Psoas muscle (tissue), 8 donors: ENCODE data around the gene SNRPA1. TPM values are rescaled to one million over a fixed set of nuclear protein-coding genes. Genes with fewer than 3 reads are reported as not detected.
A peak's percentile ranks its signal among the peaks of the same experiment; 100 is the strongest.

Source experiments
- ATAC-seq, 4 donors: fragments of 200-7000 bp; cut with Tn5 transposase; one replicate each; pipeline ENCODE4 v1.9.1; 2020; ENCODE audit warnings: moderate library complexity in 3 of 4, mild to moderate bottlenecking in 2 of 4
- DNase-seq, 2 donors: peaks; one replicate each; pipeline ENCODE4 v3.0.0-alpha.2; 2020
- H3K27ac ChIP-seq: fragments of 200-600 bp; one replicate; pipeline ENCODE4 v1.8.0; 2022
- H3K27me3 ChIP-seq, 3 donors: fragments of 200-600 bp in 1 of 3; one replicate each; pipeline versions ENCODE4 v1.6.1 to v1.8.0; 2013 to 2022; ENCODE audit warnings: low read length in 2 of 3, mild to moderate bottlenecking in 2 of 3, moderate library complexity in 1 of 3; ENCODE audit not compliant: insufficient read depth in 3 of 3
- H3K36me3 ChIP-seq, 2 donors: fragments of 200-600 bp in 1 of 2; one replicate each; pipeline versions ENCODE4 v1.6.1 to v1.8.0; 2013 to 2022; ENCODE audit warnings: low read depth in 1 of 2, mild to moderate bottlenecking in 1 of 2, moderate library complexity in 1 of 2; ENCODE audit not compliant: insufficient read depth in 1 of 2
- H3K4me1 ChIP-seq: fragments of 200-600 bp; one replicate; pipeline ENCODE4 v1.8.0; 2022
- H3K4me3 ChIP-seq: fragments of 200-600 bp; one replicate; pipeline ENCODE4 v1.8.0; 2022; ENCODE audit warnings: mild to moderate bottlenecking
- H3K9me3 ChIP-seq: fragments of 200-600 bp; one replicate; pipeline ENCODE4 v1.8.0; 2022
- WGBS, 3 donors: extraction: QIAGEN DNeasy Blood & Tissue Kit; methylation state at CpG; one replicate each; pipeline versions ENCODE4 v1.1.6 to v1.1.7; 2013; 5-methylcytosine and 5-hydroxymethylcytosine counted together
- intact Hi-C, 2 donors: fragments of 100-400 bp; cut with DNase I; formaldehyde crosslinking; loops; one replicate each; pipeline versions ENCODE4 v1.11.0 to v1.14.2; 2022
- polyA plus RNA-seq, 3 donors: library from polyadenylated mRNA; stranded (reverse); fragments of 200-250 nt; gene quantifications; one replicate each; pipeline ENCODE4 v1.2.3, GENCODE V29; 2013
- total RNA-seq, 4 donors: library from RNA; stranded (reverse); fragmentation: NEBNext Ultra II Directional in 2 of 4; extraction: Animal tissue kit (Norgen Biotek cat#: 25700) in 2 of 4; gene quantifications; one replicate each; pipeline versions ENCODE4 v1.2.1 to v1.2.4, GENCODE V29; 2021 to 2023
- TF ChIP-seq, protein P1 (sequence below): fragments of 200-600 bp; IDR thresholded peaks from one replicate; pipeline ENCODE4 v1.8.0; 2022; ENCODE audit warnings: antibody characterized with exemption
- donor health status: healthy with polysubstance abuse.
- donor health status: DM: no; HTN: no; CAD: no; lungs with moderate emphysema.
- donor health status: Bipolar disorder and iron deficiency.
- donor health status: healthy.
- donor health status: DM: yes; HTN: yes; CAD: no.
- donor health status: DM: no; HTN: no; CAD: no.
- donor health status: DM: no; HTN: no; CAD: no.
- donor health status: DM: yes; HTN: yes; CAD: no.

Gene SNRPA1
- total and polyA plus RNA-seq, 7 donors = 14.8 to 126 (median 35.4) TPM

DNA sequence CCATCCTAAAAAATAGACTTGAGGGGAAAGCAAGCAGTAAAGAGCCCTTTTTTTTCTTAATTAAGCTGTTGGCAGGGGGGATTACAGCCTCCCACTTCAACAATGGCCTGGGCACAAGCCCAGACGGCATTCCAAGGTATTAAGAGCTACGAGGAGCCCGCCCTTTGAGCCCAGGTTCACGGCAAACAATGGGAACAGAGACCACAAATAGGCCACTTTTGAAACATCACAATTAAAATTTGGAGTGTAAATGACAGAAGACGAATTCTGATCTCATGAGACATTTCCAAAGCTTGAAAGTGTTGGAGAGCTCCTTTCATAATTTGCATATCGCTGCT lies 52.1 kb downstream of the SNRPA1 start:
- TF ChIP-seq, protein P1, sequence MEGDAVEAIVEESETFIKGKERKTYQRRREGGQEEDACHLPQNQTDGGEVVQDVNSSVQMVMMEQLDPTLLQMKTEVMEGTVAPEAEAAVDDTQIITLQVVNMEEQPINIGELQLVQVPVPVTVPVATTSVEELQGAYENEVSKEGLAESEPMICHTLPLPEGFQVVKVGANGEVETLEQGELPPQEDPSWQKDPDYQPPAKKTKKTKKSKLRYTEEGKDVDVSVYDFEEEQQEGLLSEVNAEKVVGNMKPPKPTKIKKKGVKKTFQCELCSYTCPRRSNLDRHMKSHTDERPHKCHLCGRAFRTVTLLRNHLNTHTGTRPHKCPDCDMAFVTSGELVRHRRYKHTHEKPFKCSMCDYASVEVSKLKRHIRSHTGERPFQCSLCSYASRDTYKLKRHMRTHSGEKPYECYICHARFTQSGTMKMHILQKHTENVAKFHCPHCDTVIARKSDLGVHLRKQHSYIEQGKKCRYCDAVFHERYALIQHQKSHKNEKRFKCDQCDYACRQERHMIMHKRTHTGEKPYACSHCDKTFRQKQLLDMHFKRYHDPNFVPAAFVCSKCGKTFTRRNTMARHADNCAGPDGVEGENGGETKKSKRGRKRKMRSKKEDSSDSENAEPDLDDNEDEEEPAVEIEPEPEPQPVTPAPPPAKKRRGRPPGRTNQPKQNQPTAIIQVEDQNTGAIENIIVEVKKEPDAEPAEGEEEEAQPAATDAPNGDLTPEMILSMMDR = no peak
- no peak for ATAC-seq
- no peak for DNase-seq
- Histone ChIP-seq H3K36me3 (peaks cover 0 to 3% of the 10 kb centered on the region in 2 donors), H3K4me3 (no peak overlapping the region), H3K9me3 (no peaks in the 10 kb centered on the region), H3K27ac (no peak overlapping the region), H3K27me3 (no peaks in the 10 kb centered on the region), H3K4me1 (peaks cover 64% of the 10 kb centered on the region)
- WGBS, 3 donors = 43 to 49% (median 47%) methylated on average over 6 of the region's 6 CpGs
- intact Hi-C loops = loop anchor here in 1 of 2 donors (10.0 kb wide), 1 partner anchor 48 kb away; no protein-coding TSS in a partner anchor

DNA sequence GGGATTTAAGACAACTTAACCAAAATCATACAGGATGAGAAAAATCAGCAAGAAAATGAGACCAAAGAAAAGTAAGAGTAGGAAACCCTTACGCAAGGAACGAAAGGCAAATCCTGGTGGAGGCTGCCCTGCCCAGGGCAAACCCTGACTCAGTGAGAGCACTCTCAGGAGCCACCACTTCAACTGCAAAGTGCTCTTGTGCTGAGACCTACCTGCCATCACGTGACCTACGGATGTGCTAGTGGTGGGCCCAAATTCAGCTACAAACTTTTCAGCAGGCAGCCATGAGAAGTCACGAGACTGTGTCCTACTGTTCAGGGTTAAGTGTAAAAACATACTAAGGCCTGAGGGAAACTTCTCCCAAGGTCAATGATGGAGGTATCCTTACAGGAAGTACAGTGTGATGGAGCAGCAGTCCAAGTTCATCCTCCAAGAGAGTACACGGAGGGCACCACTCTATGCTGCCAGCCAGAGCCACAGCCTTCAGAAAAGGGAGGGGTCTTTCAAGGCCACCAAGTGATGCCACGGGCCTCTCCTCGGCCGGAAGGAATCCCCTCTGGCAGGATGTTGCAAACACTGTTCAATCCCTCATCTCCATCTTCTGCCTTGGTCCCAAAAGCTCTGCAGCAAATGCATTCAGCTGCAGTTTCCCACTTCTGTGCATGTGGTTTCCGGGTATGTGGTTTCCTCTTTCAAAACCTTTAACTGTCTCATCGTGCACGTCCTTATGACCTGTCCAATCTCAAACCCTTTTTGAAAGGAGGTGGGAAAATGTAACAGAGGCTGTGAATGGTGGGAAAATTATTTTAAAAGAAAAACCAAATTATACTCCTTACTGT lies 52.7 kb downstream of the SNRPA1 start:
- Histone ChIP-seq H3K27ac (peak overlapping the region; percentile 17), H3K36me3 (peaks cover 0 to 3% of the 10 kb centered on the region in 2 donors), H3K9me3 (no peaks in the 10 kb centered on the region), H3K4me3 (no peak overlapping the region), H3K4me1 (peaks cover 63% of the 10 kb centered on the region), H3K27me3 (no peaks in the 10 kb centered on the region)
- intact Hi-C loops = loop anchor here in 1 of 2 donors (10.0 kb wide), 1 partner anchor 48 kb away; no protein-coding TSS in a partner anchor
- TF ChIP-seq, protein P1 = no peak
- ATAC-seq (peak in 3 of 4 donors; percentile 42 to 53 (median 50)), DNase-seq (no peak)
- WGBS, 3 donors = 45 to 49% (median 48%) methylated on average over 12 of the region's 12 CpGs

DNA sequence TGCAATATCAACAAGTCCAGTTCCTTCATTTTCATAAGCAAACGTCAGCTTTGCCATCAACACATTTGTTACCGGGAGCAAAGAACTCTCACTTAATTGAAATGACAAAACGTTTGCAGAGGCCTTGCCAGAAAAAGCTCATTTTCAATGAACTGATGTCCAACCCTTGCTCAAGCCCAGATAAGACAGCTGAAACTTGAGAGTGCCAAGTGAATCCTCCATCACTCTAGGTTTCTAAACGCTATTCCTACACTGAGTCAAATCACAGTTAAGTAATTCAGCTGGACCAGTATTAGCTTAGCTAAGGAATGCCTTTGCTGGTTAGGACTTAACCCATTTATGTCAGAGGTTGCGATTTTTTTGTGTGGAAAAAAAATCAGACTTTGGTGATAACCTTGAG lies 54.7 kb downstream of the SNRPA1 start:
- peaks cover 50% of the 10 kb centered on the region for H3K4me1 ChIP-seq
- no peak overlapping the region for H3K4me3 ChIP-seq
- peaks cover under 1 to 3% of the 10 kb centered on the region in 2 donors for H3K36me3 ChIP-seq
- no peak overlapping the region for H3K27ac ChIP-seq
- peak; percentile 51 to 93 (median 88) for ATAC-seq
- no peaks in the 10 kb centered on the region for H3K27me3 ChIP-seq
- no peak for DNase-seq
- intact Hi-C loops = loop anchor here in 1 of 2 donors (10.0 kb wide), 1 partner anchor 46 kb away; no protein-coding TSS in a partner anchor
- no peaks in the 10 kb centered on the region for H3K9me3 ChIP-seq
- TF ChIP-seq, protein P1 = no peak
- 17 to 36% (median 25%) methylated on average over 5 of the region's 5 CpGs for WGBS, 3 donors

DNA sequence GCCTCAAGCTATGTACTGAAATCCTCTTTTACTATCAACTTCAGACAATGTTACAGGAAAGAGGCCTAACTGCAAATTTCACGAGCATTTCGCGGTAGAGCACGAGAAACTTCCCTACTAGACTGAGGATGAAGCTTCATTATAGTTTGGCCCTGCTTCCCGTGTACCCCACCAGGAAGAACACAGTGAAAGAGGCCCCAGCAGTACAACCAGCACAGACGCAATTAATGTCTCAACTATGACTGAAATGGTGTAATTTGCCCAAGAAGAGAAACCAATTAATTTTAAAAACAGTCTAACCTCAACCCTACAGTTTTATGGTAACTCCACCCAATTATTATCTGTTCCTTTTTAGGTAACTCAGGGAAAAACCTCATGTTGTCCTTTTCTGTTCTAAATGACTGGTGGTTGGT lies 55.3 kb downstream of the SNRPA1 start:
- Histone ChIP-seq H3K9me3 (no peaks in the 10 kb centered on the region), H3K27me3 (no peaks in the 10 kb centered on the region), H3K4me1 (peaks cover 45% of the 10 kb centered on the region), H3K4me3 (no peak overlapping the region), H3K36me3 (peaks cover 3 to 7% of the 10 kb centered on the region in 2 donors), H3K27ac (no peak overlapping the region)
- TF ChIP-seq, protein P1 = no peak
- intact Hi-C loops = loop anchor here in 1 of 2 donors (10.0 kb wide), 1 partner anchor 45 kb away; no protein-coding TSS in a partner anchor
- DNase-seq (no peak), ATAC-seq (no peak)
- 48 to 74% (median 71%) methylated on average over 6 of the region's 6 CpGs for WGBS, 3 donors
